ENCODE data around the gene OLIG1.

DNA sequence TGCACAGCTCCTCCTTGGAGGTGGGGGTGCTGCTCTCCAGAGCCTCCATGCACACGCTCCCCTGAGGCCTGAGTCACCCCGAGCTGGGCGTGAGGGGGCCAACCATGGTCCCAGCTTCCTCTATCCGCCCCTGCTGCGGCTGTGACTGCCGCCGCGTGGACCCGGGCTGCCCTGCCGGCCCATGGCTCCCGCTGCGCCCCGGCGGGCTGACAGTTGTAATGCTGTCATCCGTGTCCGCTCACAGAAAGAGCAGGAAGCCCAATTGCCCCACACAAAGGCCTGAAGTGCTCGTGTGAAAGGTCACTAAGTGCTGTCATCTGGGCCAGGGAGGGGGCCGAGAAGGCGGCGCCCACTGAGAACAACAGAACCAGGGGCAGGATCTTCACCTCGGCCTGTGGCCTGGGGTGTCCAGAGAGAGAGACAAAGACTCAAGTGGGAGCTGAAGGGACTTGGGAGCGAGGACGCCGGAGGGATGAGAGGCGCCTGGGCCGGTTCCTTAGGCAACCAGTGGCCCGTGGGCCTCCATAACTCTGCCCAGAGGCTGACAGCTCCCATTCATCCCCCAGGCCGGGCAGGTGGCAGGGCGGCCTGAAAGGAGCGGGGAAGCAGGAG is 31.5 kb downstream of the OLIG1 start:
- TF ChIP-seq POLR2AphosphoS5 (IDR thresholded peaks at IDR 0.05; ENCODE audit: low read depth) (no peak), CTCF (IDR thresholded peaks at IDR 0.05; ENCODE audit: insufficient read depth, low read length) (peak; percentile 34)
